Left cardiac atrium (tissue), 4 donors: Measurements from ENCODE around the gene RGS19. TPM values are rescaled to one million over a fixed set of nuclear protein-coding genes. Genes with fewer than 3 reads are reported as not detected.

Experiments used
- ATAC-seq, 2 donors: fragments of 200-7000 bp; cut with Tn5 transposase; one replicate each; pipeline ENCODE4 v1.9.1; 2020; ENCODE audit warnings: mild to moderate bottlenecking in 2 of 2, moderate library complexity in 2 of 2
- DNase-seq: peaks from one replicate; pipeline ENCODE4 v3.0.0-alpha.2; 2020
- intact Hi-C, 2 donors: fragments of 100-400 bp; cut with DNase I; formaldehyde crosslinking; loops; one replicate each; pipeline versions ENCODE4 v1.14.1 to v1.15.1; 2022 to 2023
- microRNA-seq, 2 donors: library from miRNA; unstranded; fragments of <30 nt; microRNA quantifications; one replicate each; pipeline ENCODE4 v1.2.0, GENCODE V29; 2020
- total RNA-seq, 2 donors: library from RNA; stranded (reverse); fragmentation: NEBNext Ultra II Directional; extraction: Animal tissue kit (Norgen Biotek cat#: 25700); gene quantifications; one replicate each; pipeline ENCODE4 v1.2.1, GENCODE V29; 2021
- donor health status: DM: no; HTN: yes; CAD: no.
- donor health status: DM: no; HTN: yes; CAD: no; lungs with severe emphysema.
- donor health status: DM: yes; HTN: yes; CAD: no.
- donor health status: Dilated cardiomyopathy.

Gene RGS19
- total RNA-seq, 2 donors from 2014 or later: 9.7 to 10.0 TPM

DNA sequence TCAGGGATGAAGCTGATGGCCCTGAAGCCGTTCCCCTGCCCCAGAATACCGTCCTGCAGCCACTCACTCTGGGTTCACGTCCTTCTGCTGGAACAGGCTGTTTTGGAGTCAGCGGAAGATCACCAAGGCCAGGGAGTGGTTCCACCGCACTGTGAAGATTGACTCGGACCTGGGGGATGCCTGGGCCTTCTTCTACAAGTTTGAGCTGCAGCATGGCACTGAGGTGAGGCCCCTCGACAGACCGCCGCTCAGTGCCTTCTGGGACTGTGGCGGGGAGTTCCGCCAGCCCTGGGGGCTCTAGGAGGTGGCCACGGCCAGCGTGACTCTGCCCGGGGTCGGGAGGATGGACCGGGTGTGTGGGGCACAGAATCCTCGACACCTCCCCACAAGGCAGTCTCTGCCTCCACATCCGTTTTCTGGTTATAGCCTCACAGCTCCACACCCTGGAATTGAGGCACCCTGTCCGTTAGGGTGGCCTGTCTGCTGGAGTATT, 47.5 kb downstream of the RGS19 start:
- DNase-seq (no peak), ATAC-seq (no peak)
- intact Hi-C loops: no loop called here

DNA sequence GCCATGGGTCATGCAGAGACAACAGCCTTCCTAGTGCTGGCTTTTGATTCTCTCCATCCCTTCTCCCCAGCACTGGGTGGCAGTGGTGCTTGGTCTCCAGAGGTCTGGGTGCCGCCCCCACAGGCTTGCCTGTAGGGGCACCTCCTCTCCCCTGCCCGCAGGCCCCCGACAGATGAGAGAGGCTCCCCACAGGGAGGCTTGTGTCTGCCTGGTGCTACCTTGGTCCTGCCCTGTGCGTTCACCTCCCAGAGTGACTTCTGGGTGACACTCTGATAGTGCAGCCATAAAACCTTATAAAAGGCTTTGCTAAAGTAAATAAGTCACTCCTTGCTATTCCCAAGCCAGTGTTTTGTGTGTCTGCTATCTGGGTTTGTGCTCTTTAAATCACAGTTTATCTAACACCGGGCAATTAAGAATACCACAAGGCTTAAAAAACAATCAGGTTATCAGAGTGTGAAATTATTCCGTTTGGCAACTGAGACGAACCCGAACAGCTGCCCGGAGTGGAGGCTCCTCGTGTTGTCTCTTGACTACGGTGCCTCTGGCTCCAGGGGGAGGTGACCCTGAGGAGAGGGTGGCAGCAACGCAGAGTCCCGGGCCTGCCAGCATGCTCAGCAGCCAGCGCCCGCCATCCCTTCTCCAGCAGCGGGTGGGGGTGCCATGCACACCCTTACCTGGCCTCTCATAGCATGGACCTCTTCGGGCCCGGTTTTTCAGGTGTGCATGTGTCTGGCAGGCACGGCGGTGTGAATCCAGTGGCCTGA, 48.8 kb downstream of the RGS19 start:
- intact Hi-C loops: no loop called here
- DNase-seq (no peak), ATAC-seq (no peak)

DNA sequence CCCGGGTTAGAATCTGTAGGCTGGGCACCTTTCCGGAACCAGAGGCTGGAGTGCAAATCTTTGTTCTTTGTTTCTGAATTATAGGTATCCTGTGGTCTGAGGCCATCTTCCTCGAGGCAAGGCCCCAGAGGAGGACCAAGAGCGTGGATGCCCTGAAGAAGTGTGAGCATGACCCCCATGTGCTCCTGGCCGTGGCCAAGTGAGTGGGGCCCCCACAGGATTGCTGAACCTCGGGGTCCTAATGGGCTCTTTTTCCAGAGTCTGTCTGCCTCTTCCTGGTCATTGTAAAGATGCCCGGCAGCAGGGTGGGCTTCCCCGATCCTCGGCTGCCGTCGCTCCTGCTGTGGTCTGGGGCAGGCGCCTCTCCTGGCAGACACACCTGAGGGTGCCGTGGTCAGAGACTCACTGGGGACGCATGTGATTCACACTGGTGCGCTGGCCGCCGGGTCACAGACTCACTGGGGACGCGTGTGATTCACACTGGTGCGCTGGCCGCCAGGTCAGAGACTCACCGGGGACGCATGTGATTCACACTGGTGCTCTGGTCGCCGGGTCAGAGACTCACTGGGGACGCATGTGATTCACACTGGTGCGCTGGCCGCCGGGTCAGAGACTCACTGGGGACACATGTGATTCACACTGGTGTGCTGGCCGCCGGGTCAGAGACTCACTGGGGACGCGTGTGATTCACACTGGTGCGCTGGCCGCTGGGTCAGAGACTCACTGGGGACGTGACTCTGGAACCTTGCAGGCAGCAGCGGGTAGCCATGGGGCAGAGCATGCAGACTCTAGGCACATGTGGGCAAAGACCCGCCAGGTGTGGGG, 49.8 kb downstream of the RGS19 start:
- DNase-seq: no peak
- intact Hi-C loops: no loop called here
- ATAC-seq: no peak

GRCh38 chr20:64027981-64028685, 51.2 kb downstream of the RGS19 start:
- intact Hi-C loops: no loop called here
- no peak for ATAC-seq
- DNase-seq: no peak

DNA sequence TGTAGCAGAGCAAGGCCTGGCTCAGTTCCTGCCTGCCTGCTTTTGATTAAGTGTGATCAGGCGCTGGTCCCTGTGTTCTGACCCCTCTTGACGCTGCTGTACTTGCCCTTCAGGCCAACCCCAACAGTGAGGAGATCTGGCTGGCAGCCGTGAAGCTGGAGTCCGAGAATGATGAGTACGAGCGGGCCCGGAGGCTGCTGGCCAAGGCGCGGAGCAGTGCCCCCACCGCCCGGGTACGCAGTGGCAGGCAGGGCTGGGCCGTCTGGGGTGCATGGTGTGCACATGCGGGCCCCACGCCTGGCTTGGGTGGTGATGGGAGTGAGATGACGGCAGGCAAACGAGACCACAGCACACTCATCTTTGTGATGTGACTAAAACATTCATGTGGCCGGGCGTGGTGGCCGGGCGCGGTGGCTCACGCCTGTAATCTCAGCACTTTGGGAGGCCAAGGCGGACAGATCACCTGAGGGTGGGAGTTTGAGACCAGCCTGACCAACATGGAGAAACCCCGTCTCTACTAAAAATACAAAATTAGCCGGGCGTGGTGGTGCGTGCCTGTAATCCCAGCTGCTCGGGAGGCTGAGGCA, 53.4 kb downstream of the RGS19 start:
- no peak for DNase-seq
- no peak for ATAC-seq
- intact Hi-C loops: no loop called here

DNA sequence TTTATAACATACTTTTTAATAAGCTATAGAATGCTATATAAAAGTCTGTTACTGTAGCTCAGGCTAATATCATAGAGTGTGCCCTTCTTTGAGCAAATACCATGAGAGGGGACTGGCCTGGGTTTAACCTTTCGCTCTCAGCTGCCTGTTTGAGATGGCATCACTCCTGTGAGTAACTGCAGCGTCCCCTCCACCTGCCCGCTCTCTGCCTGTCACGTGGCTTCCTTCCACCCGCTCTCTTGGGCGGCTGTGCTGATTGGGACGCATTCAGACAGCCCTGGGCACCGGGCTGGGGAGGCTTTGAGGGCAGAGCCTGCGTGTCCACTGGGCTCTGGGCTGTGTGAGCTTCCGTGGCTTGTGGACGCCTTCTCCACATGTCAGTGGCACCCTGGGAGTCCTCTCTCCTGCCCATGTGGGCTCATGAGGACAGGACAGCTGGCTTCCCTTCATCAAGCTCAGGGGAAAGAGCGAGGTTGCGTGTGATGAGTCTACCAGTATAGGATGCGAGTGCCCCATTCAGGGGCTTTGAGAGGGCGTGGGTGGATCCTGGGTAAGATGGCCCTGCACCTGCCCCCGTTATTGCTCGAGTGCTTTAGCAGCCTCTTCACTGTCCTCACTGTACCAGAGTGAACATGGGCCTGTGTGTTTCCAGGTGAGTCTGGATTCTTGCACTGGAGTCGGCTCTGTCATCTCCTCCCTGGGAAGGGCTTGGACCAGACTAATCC, 54.1 kb downstream of the RGS19 start:
- DNase-seq (no peak), ATAC-seq (no peak)
- intact Hi-C loops: no loop called here

- DNase-seq (no peak), ATAC-seq (no peak)
- intact Hi-C loops: no loop called here
These were observed 55.0 kb downstream of the RGS19 start for GRCh38 chr20:64024141-64024990.

GRCh38 chr20:64023361-64024140, 55.8 kb downstream of the RGS19 start:
- DNase-seq: no peak
- intact Hi-C loops: no loop called here
- no peak for ATAC-seq

Small RNA genes within 50 kb of the gene (microRNA-seq; reads per million reads assigned to microRNA genes)
- gene MIR6813: 0.20 to 0.54 reads per million in 2 donors

Other genes starting within 250 kb of the RGS19 start
- 10 to 100 TPM; 12.7 to 17.0 TPM for gene ZBTB46, start 248.3 kb downstream of the RGS19 start, total RNA-seq
- gene ABHD16B, start 218.0 kb downstream of the RGS19 start, total RNA-seq: not detected
- 10 to 100 TPM; 67.5 to 68.7 TPM for gene TPD52L2, start 214.2 kb downstream of the RGS19 start, total RNA-seq
- gene DNAJC5, start 184.4 kb downstream of the RGS19 start, total RNA-seq: 10 to 100 TPM; 41.9 to 53.4 TPM
- 10 to 100 TPM; 30.8 to 32.4 TPM for gene UCKL1, start 123.1 kb downstream of the RGS19 start, total RNA-seq
- 10 to 100 TPM; 11.7 to 14.5 TPM for gene ZNF512B, start 109.6 kb downstream of the RGS19 start, total RNA-seq
- 1 to 10 TPM; 2.7 to 3.8 TPM for gene SAMD10, start 99.9 kb downstream of the RGS19 start, total RNA-seq
- gene PRPF6, start 98.4 kb downstream of the RGS19 start, total RNA-seq: 10 to 100 TPM; 38.8 to 43.9 TPM
- 1 to 10 TPM in 1 of 2 donors, under 1 TPM in 1; 0.29 to 1.0 TPM for gene C20orf204, start 43.3 kb downstream of the RGS19 start, total RNA-seq
- gene SOX18, start 29.9 kb downstream of the RGS19 start, total RNA-seq: 10 to 100 TPM; 39.4 to 83.4 TPM
- gene TCEA2, start 16.3 kb downstream of the RGS19 start, total RNA-seq: 10 to 100 TPM; 44.7 to 46.4 TPM
- gene OPRL1, start 564 bp upstream of the RGS19 start, total RNA-seq: under 1 TPM; 0.71 to 0.97 TPM
- under 1 TPM in 1 of 2 donors, not detected in 1; 0.41 TPM for gene LKAAEAR1, start 4.9 kb upstream of the RGS19 start, total RNA-seq
- not detected for gene NPBWR2, start 28.0 kb upstream of the RGS19 start, total RNA-seq
- gene MYT1, start 84.9 kb upstream of the RGS19 start, total RNA-seq: under 1 TPM; 0.21 to 0.34 TPM
- 10 to 100 TPM; 54.9 to 76.4 TPM for gene PCMTD2, start 176.2 kb upstream of the RGS19 start, total RNA-seq